ENCODE data around the gene PDLIM5.

PDLIM5 gene

GRCh38 chr4:94686086-94686485, 234.3 kb downstream of the PDLIM5 start:
- Histone ChIP-seq H3K9me3 (ENCODE audit: control insufficient read depth, low read length) (no peaks in the 10 kb centered on the region), H3K36me3 (ENCODE audit: control insufficient read depth, insufficient read depth, low read length, severe bottlenecking) (no peaks in the 10 kb centered on the region), H3K27me3 (replicated peaks; ENCODE audit: control insufficient read depth, insufficient read depth, low read length) (no peaks in the 10 kb centered on the region), H3K4me3 (ENCODE audit: low read length) (no peak overlapping the region), H3K4me1 (ENCODE audit: control insufficient read depth, insufficient read depth, low read length) (peaks cover 8% of the 10 kb centered on the region), H3K9ac (ENCODE audit: low read length) (no peak overlapping the region)
- no peak for DNase-seq (ENCODE audit: low read depth)

- no peaks in the 10 kb centered on the region for H3K9me3 ChIP-seq (ENCODE audit: control insufficient read depth, low read length)
Measured at GRCh38 chr4:94689155-94689860, 237.6 kb downstream of the PDLIM5 start.

GRCh38 chr4:94690851-94691254, 239.1 kb downstream of the PDLIM5 start:
- H3K36me3 ChIP-seq (ENCODE audit: control insufficient read depth, insufficient read depth, low read length, severe bottlenecking), result no peaks in the 10 kb centered on the region
- H3K4me3 ChIP-seq (ENCODE audit: low read length), result no peak overlapping the region
- H3K9me3 ChIP-seq (ENCODE audit: control insufficient read depth, low read length), result no peaks in the 10 kb centered on the region
- DNase-seq (ENCODE audit: low read depth), result peak; percentile 44
- H3K9ac ChIP-seq (ENCODE audit: low read length), result no peak overlapping the region
- H3K27me3 ChIP-seq (replicated peaks; ENCODE audit: control insufficient read depth, insufficient read depth, low read length), result no peaks in the 10 kb centered on the region
- H3K4me1 ChIP-seq (ENCODE audit: control insufficient read depth, insufficient read depth, low read length), result peaks cover 10% of the 10 kb centered on the region

More at GRCh38 chr4:94689155-94689860, 237.6 kb downstream of the PDLIM5 start:
- no peak for DNase-seq (ENCODE audit: low read depth)
- Histone ChIP-seq H3K4me1 (ENCODE audit: control insufficient read depth, insufficient read depth, low read length) (peaks cover 10% of the 10 kb centered on the region), H3K9ac (ENCODE audit: low read length) (no peak overlapping the region), H3K36me3 (ENCODE audit: control insufficient read depth, insufficient read depth, low read length, severe bottlenecking) (no peaks in the 10 kb centered on the region), H3K27me3 (replicated peaks; ENCODE audit: control insufficient read depth, insufficient read depth, low read length) (no peaks in the 10 kb centered on the region), H3K4me3 (ENCODE audit: low read length) (no peak overlapping the region)

GRCh38 chr4:94691552-94691951, 239.8 kb downstream of the PDLIM5 start:
- Histone ChIP-seq H3K4me1 (ENCODE audit: control insufficient read depth, insufficient read depth, low read length) (peaks cover 10% of the 10 kb centered on the region), H3K36me3 (ENCODE audit: control insufficient read depth, insufficient read depth, low read length, severe bottlenecking) (no peaks in the 10 kb centered on the region), H3K9me3 (ENCODE audit: control insufficient read depth, low read length) (no peaks in the 10 kb centered on the region), H3K4me3 (ENCODE audit: low read length) (no peak overlapping the region), H3K9ac (ENCODE audit: low read length) (no peak overlapping the region), H3K27me3 (replicated peaks; ENCODE audit: control insufficient read depth, insufficient read depth, low read length) (no peaks in the 10 kb centered on the region)
- no peak for DNase-seq (ENCODE audit: low read depth)

GRCh38 chr4:94695384-94695783, 243.6 kb downstream of the PDLIM5 start:
- Histone ChIP-seq H3K36me3 (ENCODE audit: control insufficient read depth, insufficient read depth, low read length, severe bottlenecking) (no peaks in the 10 kb centered on the region), H3K4me3 (ENCODE audit: low read length) (no peak overlapping the region), H3K27me3 (replicated peaks; ENCODE audit: control insufficient read depth, insufficient read depth, low read length) (no peaks in the 10 kb centered on the region), H3K9me3 (ENCODE audit: control insufficient read depth, low read length) (no peaks in the 10 kb centered on the region), H3K9ac (ENCODE audit: low read length) (no peak overlapping the region), H3K4me1 (ENCODE audit: control insufficient read depth, insufficient read depth, low read length) (peaks cover 8% of the 10 kb centered on the region)
- DNase-seq (ENCODE audit: low read depth), result no peak

- no peaks in the 10 kb centered on the region for H3K36me3 ChIP-seq (ENCODE audit: control insufficient read depth, insufficient read depth, low read length, severe bottlenecking)
- no peak for DNase-seq (ENCODE audit: low read depth)
Measured at GRCh38 chr4:94698187-94698586, 246.4 kb downstream of the PDLIM5 start.

GRCh38 chr4:94700298-94700697, 248.6 kb downstream of the PDLIM5 start:
- Histone ChIP-seq H3K9me3 (ENCODE audit: control insufficient read depth, low read length) (no peaks in the 10 kb centered on the region), H3K27me3 (replicated peaks; ENCODE audit: control insufficient read depth, insufficient read depth, low read length) (no peaks in the 10 kb centered on the region), H3K4me1 (ENCODE audit: control insufficient read depth, insufficient read depth, low read length) (no peaks in the 10 kb centered on the region), H3K9ac (ENCODE audit: low read length) (no peak overlapping the region), H3K36me3 (ENCODE audit: control insufficient read depth, insufficient read depth, low read length, severe bottlenecking) (no peaks in the 10 kb centered on the region), H3K4me3 (ENCODE audit: low read length) (no peak overlapping the region)
- no peak for DNase-seq (ENCODE audit: low read depth)

More at GRCh38 chr4:94698187-94698586, 246.4 kb downstream of the PDLIM5 start:
- no peak overlapping the region for H3K4me3 ChIP-seq (ENCODE audit: low read length)
- H3K27me3 ChIP-seq (replicated peaks; ENCODE audit: control insufficient read depth, insufficient read depth, low read length), result no peaks in the 10 kb centered on the region
- H3K4me1 ChIP-seq (ENCODE audit: control insufficient read depth, insufficient read depth, low read length), result no peaks in the 10 kb centered on the region
- H3K9me3 ChIP-seq (ENCODE audit: control insufficient read depth, low read length), result no peaks in the 10 kb centered on the region
- no peak overlapping the region for H3K9ac ChIP-seq (ENCODE audit: low read length)

GRCh38 chr4:94701631-94702300, 250.0 kb downstream of the PDLIM5 start:
- H3K27me3 ChIP-seq (replicated peaks; ENCODE audit: control insufficient read depth, insufficient read depth, low read length), result no peaks in the 10 kb centered on the region
- DNase-seq (ENCODE audit: low read depth), result no peak
- no peaks in the 10 kb centered on the region for H3K36me3 ChIP-seq (ENCODE audit: control insufficient read depth, insufficient read depth, low read length, severe bottlenecking)
- no peak overlapping the region for H3K4me3 ChIP-seq (ENCODE audit: low read length)
- H3K9ac ChIP-seq (ENCODE audit: low read length), result no peak overlapping the region
- H3K4me1 ChIP-seq (ENCODE audit: control insufficient read depth, insufficient read depth, low read length), result no peaks in the 10 kb centered on the region
- H3K9me3 ChIP-seq (ENCODE audit: control insufficient read depth, low read length), result no peaks in the 10 kb centered on the region

GRCh38 chr4:94711635-94712034, 259.9 kb downstream of the PDLIM5 start:
- Histone ChIP-seq H3K4me1 (ENCODE audit: control insufficient read depth, insufficient read depth, low read length) (peaks cover 10% of the 10 kb centered on the region), H3K27me3 (replicated peaks; ENCODE audit: control insufficient read depth, insufficient read depth, low read length) (no peaks in the 10 kb centered on the region), H3K9me3 (ENCODE audit: control insufficient read depth, low read length) (no peaks in the 10 kb centered on the region), H3K36me3 (ENCODE audit: control insufficient read depth, insufficient read depth, low read length, severe bottlenecking) (no peaks in the 10 kb centered on the region), H3K4me3 (ENCODE audit: low read length) (no peak overlapping the region), H3K9ac (ENCODE audit: low read length) (no peak overlapping the region)
- DNase-seq (ENCODE audit: low read depth), result peak; percentile 6

GRCh38 chr4:94714365-94715160, 262.8 kb downstream of the PDLIM5 start:
- no peaks in the 10 kb centered on the region for H3K9me3 ChIP-seq (ENCODE audit: control insufficient read depth, low read length)
- H3K27me3 ChIP-seq (replicated peaks; ENCODE audit: control insufficient read depth, insufficient read depth, low read length), result no peaks in the 10 kb centered on the region
- peaks cover 10% of the 10 kb centered on the region for H3K4me1 ChIP-seq (ENCODE audit: control insufficient read depth, insufficient read depth, low read length)
- peak overlapping the region; percentile 52 for H3K9ac ChIP-seq (ENCODE audit: low read length)
- peak overlapping the region; percentile 5 for H3K4me3 ChIP-seq (ENCODE audit: low read length)
- H3K36me3 ChIP-seq (ENCODE audit: control insufficient read depth, insufficient read depth, low read length, severe bottlenecking), result no peaks in the 10 kb centered on the region
- peak; percentile 59 for DNase-seq (ENCODE audit: low read depth)

GRCh38 chr4:94715726-94716125, 264.0 kb downstream of the PDLIM5 start:
- H3K4me3 ChIP-seq (ENCODE audit: low read length), result no peak overlapping the region
- peaks cover 10% of the 10 kb centered on the region for H3K4me1 ChIP-seq (ENCODE audit: control insufficient read depth, insufficient read depth, low read length)
- no peak overlapping the region for H3K9ac ChIP-seq (ENCODE audit: low read length)
- no peaks in the 10 kb centered on the region for H3K27me3 ChIP-seq (replicated peaks; ENCODE audit: control insufficient read depth, insufficient read depth, low read length)
- H3K9me3 ChIP-seq (ENCODE audit: control insufficient read depth, low read length), result no peaks in the 10 kb centered on the region
- no peaks in the 10 kb centered on the region for H3K36me3 ChIP-seq (ENCODE audit: control insufficient read depth, insufficient read depth, low read length, severe bottlenecking)
- no peak for DNase-seq (ENCODE audit: low read depth)
